Measurements from ENCODE around the gene BHLHE23.
A peak's percentile ranks its signal among the peaks of the same experiment; 100 is the strongest.

Gene BHLHE23

DNA sequence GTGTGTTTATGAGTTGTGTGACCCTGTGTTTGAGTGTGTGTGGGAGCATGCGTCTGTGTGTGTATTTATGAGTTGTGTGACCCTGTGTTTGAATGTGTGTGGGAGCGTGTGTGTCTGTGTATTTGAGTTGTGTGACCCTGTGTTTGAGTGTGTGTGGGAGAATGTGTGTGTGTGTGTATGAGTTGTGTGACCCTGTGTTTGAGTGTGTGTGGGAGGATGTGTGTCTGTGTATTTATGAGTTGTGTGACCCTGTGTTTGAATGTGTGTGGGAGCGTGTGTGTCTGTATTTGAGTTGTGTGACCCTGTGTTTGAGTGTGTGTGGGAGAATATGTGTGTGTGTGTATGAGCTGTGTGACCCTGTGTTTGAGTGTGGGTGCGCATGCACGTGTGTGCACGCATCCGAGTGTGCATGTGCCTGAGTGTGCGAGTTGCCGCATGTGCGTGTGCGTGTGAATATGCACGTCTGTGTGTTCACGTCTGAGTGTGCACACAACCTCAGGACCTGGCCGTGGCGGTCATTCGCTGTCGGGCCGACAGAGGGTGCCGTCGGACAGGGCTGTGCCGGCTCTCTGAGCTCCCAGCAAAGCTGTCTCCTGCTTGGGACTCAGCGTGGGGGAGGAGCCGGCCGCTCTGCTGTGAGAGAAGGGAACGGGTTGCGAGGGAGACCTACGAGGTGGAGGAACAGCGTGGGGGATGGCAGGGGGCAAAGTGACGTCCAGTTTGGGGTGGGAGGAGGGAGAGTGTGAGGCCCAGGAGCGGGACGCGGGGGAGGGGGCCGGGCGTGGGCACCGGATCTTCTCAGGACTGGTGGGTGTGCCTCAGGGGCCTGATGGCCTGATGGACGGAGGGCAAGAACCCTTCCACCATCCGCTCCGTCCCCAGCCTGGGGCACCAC, 34.6 kb downstream of the BHLHE23 start:
- DNase-seq (ENCODE audit: low read depth in 2 of 2): peak; percentile 77 to 87

DNA sequence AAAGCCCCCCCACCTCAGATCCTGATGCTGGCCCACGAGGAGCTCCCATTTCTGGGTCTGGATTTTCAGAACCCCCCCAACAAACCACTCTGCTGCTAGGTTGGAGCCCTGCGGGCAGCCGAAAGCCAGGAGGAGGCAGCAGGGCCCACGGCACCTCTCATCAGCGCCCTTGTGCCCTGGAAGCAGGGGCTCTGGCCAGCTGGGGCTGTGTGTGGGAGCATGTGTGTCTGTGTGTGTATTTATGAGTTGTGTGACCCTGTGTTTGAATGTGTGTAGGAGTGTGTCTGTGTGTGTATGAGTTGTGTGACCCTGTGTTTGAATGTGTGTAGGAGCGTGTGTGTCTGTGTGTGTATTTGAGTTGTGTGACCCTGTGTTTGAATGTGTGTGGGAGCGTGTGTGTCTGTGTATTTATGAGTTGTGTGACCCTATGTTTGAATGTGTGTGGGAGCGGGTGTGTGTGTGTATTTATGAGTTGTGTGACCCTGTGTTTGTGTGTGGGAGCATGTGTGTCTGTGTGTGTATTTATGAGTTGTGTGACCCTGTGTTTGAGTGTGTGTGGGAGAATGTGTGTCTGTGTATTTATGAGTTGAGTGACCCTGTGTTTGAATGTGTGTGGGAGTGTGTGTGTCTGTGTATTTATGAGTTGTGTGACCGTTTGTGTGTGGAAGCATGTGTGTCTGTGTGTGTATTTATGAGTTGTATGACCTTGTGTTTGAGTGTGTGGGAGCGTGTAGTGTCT, 35.4 kb downstream of the BHLHE23 start:
- no peak for DNase-seq (ENCODE audit: low read depth in 2 of 2)

DNA sequence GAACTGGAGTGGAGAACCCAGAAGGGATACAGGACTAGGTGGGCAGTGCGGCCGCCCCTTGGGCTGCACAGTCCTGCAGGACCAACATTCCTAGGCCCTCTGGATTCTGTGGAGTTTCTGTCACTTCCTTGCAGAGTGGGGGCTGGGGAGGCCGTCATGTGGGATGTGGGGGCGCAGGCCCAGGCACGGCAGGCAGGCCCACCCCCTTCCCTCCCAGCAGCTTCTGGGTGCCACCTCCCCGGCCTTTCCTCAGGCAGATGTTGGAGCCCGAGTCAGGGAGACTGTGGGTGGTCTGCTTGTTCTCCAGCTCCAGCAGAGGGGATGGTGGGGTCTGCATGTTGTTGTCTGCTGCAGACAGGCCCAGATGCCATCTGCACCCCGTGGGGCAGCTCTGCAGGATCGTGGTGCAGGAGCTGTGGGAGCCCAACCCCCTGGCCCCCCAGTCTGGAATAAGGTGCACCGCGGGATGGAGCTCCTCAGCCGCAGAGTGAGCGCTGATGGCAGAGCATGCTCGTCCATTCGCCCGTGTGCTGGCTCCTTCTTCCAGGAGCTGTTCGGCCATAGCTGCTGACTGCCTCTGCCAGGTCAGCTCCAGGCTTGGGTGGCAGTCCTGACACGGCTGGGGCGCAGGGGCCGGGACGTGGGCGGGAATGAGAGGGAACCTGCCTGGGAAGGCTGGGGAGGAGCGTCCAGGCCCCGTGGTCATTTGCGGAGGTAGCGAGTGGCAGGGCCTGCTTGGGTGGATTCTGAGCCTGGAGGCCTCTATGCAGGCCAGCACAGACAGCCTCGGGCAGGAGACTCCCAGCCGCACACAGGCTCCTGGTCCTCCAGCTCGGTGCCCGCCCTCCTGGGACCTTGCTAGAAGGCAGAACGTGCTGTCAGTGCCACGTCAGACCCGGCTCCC, 36.2 kb downstream of the BHLHE23 start:
- no peak for DNase-seq (ENCODE audit: low read depth in 2 of 2)

DNA sequence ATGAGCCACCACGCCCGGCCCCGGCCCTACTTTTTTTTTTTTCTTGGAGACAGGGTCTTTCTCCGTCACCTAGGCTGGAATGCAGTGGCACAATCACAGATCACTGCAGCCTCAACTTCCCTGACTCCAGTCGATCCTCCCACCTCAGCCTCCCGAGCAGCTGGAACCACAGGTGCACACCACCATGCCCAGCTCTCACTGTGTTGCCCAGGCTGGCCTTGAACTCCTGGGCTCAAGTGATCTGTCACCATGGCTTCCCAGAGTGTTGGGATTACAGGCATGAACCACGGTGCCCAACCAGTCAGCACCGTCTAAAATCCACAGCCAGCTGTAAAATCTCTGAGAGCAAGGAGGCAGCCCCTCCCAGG, 36.8 kb downstream of the BHLHE23 start:
- DNase-seq (ENCODE audit: low read depth in 2 of 2): no peak

DNA sequence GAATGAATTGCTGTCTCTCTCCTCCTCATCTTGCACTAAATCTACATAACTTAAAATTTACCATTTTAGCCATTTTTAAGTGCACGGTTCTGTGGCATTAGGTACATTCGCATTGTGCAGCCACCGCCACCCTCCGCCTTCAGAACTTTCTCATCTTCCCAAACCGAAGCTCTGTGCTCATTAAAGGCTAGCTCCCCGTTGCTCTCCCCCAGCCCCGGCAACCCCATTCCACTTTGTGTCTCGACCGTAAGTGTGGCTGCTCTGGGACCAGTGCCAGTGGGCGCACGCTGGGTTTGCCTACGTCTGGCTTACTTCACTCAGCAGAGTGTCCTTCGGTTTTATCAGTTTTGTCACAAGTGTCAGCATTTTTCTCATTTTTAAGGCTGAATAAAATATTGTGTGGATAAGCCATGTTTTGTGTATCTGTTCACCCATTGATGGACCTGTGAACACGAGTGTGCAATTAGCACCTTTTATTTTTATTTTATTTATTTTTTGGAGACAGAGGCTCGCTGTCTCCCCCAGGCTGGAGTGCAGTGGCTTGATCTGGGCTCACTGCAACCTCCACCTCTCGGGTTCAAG, 37.5 kb downstream of the BHLHE23 start:
- no peak for DNase-seq (ENCODE audit: low read depth in 2 of 2)

DNA sequence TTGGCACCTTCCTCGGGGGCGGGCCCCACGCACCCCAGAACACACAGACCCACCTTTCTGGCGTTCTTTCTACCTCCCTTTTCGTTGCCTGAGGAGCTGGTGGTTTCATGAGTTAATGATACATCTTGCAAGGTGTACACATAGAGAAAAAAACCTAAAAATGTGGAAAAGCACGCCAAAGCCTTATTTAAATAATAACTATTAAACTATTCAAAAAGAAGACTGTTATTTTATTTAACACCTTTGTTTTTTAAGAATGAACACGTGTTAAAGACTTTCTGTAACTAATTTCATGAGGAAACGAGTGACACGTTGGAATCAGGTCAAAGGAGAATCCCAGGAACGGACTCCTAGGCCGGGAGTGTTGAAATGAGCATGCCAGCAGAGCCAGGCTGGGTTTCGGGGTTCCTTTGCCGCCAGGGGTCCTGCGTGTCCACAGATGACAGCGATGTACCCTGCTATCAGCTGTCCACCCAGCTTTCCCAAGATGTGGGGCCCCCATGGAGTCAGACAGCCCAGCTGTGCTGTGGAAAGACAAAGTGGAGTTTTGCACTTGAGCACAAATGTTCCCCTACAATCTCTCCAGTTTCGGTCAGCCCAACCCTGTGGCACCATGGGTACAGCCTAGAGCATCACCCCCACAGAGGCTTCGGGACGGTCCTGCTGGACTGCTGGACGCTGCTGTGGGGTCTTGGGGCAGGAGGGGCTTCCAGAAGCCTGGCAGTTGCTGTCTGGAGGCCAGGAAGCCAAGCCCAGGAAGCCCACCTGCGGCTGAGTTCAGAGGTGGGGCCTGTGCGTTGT, 38.2 kb downstream of the BHLHE23 start:
- DNase-seq (ENCODE audit: low read depth in 2 of 2): no peak

DNA sequence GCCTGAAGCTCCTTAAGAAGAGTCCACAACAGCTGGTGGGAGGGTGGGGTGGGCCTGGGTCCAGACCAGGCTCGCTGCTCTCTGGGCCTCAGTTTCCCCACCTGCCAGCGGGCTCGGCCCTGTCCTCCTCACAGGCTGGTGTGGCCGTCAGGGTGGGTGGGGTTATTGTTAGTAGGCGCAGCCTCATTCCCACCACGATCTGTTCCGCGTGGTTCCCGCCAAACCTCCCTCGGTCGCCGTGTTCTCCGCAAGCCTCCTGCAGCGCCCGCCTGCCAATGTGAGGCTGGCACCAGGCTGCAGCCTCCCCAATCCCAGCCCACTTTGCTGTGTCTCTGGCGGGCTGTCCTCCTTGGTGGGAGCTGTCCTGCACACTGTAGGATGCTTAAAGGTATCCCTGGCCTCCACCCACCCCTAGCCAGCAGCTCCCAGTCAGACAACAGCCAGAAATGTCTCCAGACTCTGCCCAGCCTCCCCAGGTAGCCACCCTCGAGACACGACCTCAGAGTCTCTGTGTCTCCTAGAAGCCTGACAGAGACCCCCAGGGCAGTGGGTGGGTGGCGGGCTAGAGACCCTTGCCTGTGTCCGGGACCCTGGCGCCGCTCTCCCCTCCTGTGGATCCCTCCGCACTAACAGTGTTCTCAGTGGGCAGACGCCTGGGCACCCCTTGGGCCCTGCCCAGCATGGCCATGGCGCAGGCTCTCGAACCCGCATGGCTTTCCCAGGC, 39.0 kb downstream of the BHLHE23 start:
- no peak for DNase-seq (ENCODE audit: low read depth in 2 of 2)

DNA sequence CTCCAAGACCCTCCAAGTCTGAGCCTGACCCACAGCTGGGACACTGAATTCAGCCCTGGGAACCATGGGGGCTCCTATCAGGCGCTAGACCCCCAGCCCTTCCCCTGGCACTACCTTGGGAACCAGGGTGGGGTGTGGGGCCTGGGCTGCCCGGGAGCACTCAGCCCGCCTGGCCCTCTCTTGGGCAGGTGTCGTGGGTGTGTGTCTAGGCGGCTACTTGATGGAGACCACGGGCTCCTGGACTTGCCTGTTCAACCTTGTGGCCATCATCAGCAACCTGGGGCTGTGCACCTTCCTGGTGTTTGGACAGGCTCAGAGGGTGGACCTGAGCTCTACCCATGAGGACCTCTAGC, 39.6 kb downstream of the BHLHE23 start:
- DNase-seq (ENCODE audit: low read depth in 2 of 2): no peak

DNA sequence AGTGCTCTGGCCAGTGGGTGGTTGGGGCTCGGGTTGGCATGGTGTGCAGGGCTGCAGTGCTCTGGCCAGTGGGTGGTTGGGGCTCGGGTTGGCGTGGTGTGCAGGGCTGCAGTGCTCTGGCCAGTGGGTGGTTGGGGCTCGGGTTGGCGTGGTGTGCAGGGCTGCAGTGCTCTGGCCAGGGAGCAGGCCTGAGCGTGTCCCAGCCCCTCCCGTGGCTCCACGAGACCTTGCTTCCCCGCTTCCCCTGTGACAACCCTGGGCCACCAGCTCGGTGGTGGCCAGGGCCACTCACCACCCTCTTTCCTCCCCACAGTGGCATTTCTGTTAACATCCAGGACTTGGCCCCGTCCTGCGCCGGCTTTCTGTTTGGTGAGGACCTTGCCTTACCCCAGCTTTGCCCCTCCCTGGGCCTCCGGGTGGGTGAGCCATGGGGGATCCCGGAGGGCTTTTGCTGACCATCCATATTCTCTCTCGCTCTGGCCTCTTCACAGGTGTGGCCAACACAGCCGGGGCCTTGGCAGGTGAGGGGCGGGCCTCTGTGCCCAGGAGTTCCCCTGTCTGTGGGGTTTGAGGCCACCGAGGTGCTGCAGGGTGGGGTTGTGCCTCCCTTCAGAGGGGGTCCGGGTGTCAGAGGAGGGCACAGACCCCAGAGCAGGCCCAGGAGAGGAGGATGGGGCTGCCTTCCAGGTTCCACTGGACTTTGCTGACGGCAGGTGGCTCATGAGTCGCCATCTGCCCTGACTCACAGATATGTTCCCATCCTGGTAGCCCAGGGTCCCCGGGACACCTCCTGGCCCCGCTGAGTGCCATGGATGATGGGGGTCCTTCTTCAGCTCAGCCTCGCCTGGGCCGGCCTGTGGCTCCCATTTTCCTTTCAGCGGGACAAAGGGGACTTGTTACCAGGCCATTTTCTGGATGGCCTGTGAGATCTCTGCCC, 40.3 kb downstream of the BHLHE23 start:
- DNase-seq (ENCODE audit: low read depth in 2 of 2): no peak

DNA sequence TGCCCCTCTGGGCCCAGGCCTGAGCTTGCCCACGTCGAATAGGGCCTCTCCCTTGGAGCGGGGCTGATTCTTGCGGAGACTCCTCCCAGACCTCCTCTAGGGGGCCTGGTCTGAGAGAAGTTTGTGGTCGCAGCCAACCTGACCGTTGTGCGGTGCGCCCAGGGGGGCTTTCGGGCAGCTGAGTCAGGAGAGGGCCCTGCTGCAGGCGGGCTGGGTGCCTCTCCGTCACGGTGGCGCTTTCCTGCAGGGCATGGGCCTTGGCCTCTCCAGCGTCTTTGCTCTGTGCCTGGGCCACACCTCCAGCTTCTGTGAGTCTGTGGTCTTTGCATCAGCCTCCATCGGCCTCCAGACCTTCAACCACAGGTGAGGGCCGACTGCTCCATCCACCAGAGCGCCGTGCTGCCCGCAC, 41.4 kb downstream of the BHLHE23 start:
- DNase-seq (ENCODE audit: low read depth in 2 of 2): no peak

DNA sequence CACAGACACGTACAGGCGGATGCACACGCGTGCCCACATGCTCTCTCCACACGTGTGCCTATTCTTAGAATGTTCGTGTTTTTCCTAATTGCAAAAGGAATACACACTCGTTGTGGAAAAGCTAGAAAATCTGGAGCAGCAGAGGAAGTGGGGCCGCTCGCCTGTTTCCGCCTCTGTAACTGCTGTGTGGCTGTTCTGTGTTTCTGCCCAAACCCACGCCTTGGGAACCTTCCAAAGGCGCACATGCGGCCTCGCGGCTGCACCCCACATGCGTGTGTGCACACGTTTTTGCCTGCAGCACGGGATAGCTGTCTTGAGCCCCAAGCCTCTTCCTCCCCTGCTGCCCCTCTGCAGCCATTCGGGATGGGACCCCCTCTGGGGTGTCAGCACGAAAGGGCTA, 42.1 kb downstream of the BHLHE23 start:
- no peak for DNase-seq (ENCODE audit: low read depth in 2 of 2)

DNA sequence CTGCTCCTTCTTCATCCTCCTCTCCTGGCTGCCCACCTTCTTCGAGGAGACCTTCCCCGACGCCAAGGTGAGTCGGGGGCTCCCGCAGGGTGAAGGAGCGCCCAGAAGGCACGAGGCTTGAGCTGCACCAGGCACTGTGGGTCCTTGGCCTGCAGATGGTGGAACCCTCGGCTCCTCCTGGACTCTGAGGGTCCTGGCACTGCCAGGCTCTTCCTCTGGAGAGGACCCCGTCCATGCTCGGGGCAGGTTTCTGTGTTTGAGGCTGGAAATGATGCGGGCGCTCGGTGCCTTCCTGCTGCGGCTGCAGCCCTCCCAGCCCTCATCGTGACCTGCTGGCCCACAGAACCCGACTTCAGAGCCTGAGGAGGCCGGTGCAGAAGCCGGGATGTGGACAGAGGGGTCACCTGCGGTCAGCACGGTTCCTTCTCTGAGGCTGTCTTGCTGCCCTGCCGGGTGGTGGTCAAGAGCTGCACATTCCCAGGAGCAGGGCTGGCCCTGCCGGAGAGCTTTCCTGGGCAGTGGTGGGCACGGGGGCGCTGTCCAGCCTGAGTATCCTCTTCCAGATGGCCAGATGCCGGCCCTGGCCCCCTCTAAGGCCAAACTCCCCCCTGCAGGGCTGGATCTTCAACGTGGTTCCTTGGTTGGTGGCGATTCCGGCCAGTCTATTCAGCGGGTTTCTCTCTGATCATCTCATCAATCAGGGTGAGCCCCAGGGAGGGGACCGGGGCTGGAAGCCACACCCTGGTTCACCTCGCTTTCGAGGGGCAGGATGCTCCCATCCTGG, 43.0 kb downstream of the BHLHE23 start:
- no peak for DNase-seq (ENCODE audit: low read depth in 2 of 2)

DNA sequence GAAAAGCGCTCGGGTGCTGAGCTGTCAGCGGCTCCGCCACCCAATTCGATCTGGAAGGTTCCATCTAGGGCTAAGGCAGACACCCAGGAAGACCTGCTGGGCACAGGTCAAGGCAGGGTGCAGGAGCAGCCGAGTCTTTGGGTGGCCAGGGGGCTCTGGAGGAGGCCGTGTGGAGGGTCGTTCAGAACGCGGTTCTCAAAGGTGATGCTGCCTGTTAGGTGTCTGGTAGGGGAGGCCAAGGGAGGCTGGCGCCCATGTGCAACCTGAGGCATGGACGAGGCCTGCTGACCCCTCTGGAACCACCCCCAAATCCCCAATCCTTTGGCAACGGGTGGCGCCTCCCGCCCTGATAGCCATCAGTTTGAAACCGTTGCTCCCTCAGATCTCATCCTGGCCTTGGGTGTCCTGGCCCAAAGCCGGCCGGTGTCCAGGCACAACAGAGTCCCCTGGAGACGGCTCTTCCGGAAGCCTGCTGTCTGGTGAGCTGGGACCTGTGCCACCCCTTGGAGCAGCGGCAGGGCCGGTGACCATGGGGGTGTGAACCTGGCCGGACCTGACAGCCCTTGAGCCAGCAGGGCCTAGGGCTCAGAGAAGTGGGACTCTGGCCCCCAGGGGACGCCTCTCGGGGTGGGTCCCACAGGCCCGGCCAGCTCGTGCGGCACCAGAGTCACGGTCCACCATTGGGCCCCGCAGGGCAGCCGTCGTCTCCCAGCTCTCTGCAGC, 43.7 kb downstream of the BHLHE23 start:
- DNase-seq (ENCODE audit: low read depth in 2 of 2): no peak

DNA sequence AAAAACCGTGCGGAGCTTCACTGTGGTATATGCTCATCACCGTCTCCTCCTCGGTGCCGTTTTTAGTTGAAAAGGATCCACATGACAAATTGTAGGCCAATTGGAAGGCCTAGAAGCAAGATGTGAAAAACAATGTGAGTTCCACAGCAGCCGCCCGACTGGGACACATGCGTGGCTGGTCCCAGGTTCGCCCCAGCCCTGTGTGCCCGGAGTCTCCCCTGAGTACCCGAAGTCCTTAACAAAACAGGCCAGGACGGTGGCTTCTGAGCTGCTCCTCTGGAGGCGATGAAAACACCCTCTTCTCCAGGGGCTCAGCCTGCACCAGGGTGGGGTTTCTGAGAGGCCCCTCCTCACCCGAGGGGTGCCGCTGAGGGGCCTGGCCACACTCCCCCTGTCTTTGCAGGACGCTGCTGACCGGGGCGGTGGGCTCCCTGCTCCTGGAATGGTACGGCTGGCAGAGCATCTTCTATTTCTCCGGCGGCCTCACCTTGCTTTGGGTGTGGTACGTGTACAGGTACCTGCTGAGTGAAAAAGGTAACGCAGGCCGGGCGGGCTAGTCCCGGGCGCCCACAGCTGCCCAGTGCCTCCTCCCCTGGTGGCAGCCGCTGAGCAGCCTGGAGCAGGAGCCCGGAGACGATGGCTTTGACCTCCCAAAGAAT, 44.4 kb downstream of the BHLHE23 start:
- no peak for DNase-seq (ENCODE audit: low read depth in 2 of 2)

DNA sequence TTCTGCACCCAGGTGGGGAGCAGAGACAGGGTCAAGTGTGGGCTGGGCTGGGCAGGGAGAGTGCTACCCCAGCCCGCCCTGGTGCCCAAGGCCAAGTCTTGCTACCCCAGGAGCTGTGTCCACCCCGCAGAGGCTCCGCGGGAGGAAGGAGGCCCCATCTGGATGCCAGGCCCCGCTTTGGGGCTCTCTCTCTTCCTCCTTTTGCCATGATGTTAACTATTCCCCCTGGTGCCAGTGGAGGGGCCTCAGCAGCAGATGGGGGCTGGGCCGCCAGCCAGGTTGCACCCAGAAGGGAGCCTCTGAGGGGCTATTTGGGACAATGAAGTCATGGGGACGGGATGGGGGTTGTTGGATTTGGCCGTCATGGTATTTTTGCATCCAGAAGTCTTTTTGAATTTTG, 45.0 kb downstream of the BHLHE23 start:
- no peak for DNase-seq (ENCODE audit: low read depth in 2 of 2)

DNA sequence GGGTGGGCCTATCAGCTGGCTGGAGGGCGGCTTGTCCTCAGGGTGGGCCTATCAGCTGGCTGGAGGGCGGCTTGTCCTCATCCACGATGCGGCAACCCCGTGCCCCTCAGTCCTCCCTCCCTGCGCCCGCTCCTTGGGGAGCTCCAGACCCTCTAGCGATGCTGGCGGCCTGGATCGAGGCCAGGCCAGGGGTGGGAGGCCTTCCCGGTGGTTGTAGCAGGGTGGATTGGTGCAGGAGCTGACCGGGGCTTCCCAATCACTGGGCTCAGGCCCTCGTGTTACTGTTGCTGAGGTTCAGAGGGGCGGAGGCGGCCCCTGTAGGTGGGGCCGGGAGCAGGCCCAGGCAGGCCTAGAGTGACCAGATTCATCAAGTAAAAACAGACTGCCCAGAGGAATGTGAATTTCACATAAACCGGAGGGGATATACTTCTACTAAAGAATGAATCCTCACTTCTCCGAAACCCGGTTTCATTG, 45.4 kb downstream of the BHLHE23 start:
- no peak for DNase-seq (ENCODE audit: low read depth in 2 of 2)

Measured in stimulated activated CD8-positive, alpha-beta memory T cell treated with anti-CD3 and anti-CD28 coated beads, Interleukin-2, amount 100 ng/mL, for 48 hours (primary cell).